HG03565 (cell line): Measurements from ENCODE around the gene METTL16.

Experiments
- ATAC-seq: cut with Tn5 transposase; IDR thresholded peaks from one replicate; pipeline ENCODE4 v1.9.1; 2021; ENCODE audit warnings: mild to moderate bottlenecking, moderate library complexity; ENCODE audit not compliant: unreplicated experiment

METTL16 gene

DNA sequence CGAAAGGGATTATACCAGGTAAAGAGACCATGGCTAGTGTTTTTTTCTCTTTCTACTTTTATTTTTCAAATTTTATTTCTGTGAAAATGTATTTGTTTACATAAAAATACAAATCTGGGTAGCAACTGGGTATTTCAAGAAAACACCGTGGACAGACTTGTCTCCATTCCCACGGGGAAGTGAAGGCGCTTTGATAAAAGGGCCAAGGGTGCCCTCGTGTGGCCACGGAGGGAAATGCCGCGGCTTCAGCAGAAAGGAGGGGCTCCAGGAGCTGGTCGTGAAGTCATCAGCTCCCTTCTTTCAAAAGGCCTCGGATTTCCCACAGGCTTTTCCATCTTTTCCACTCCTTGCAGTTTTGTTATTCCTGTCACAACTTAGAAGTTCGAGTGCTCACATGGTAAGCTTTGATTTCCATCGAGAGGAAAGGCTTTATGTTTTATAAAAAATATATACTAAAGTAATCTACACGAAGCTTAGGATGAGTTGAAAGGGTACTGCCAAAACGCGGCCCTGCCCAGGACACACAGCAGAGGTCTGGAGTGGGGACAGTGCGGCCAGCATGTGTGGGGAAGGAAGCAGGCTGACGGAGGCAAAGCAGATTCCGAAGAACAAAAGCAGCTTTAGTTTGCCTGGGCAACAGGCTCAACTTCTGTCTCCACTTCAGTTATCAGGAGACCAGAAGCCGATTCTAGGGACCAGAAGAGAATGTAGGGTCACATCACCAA is 95.5 kb downstream of the METTL16 start:
- no peak for ATAC-seq

GRCh38 chr17:2415081-2415480 is 96.6 kb downstream of the METTL16 start:
- ATAC-seq: no peak

DNA sequence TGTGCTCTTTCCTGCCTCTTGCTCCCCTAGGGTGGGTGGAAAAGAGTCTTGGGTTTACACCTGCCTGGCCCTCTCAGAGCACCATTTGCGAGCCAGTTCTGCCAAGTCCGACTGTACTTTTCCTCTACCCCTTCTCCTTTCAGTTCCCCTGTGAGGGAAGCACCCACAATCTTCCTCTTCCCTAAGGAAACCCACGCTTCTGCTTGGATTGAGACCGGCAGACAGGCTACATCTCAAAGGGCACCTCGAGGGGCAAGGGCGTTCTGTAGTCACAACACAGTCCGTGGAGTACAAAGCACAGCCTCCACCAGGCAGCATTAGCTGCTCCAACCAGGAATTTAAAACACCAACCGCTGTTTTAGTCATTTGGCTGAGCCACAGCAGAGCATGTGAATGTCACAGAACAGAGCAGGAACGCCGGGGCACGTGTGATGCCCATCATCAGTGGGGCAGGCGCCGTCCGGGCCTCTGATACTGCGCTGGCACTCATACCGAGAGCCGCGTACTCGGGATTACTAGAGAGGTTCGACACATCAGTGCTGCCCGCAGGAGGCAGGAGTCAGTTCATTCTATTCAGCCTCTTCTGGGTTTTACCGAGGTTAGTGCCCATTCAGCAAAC is 97.1 kb downstream of the METTL16 start:
- ATAC-seq: no peak

GRCh38 chr17:2412561-2413021 is 99.1 kb downstream of the METTL16 start:
- ATAC-seq: no peak

- no peak for ATAC-seq
Observed at GRCh38 chr17:2410951-2411350, 100.7 kb downstream of the METTL16 start.

- ATAC-seq: no peak
Observed at GRCh38 chr17:2406903-2407790, 104.5 kb downstream of the METTL16 start.

- no peak for ATAC-seq
Observed at GRCh38 chr17:2406271-2406902, 105.3 kb downstream of the METTL16 start.

GRCh38 chr17:2405247-2405926 is 106.3 kb downstream of the METTL16 start:
- no peak for ATAC-seq

GRCh38 chr17:2403044-2403443 is 108.6 kb downstream of the METTL16 start:
- ATAC-seq: no peak

DNA sequence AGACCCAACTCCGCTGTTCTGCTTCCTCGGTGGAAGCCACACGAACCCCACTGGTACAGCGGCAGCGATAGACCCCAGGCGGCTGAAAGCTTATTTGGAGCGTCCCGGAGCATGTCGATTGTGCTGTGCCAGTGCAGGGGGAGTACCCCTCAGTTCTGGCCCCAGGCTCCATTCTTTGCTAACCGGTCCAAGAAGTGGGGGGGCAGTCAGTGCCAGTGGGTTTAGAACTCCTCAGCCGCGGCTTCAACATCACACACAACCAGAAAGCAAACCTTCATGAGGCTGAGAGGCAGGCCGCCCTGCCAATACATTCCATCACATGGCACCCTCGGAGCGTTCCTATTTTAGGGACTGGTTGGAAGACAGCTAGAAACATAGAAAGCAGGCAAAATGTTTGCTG is 109.1 kb downstream of the METTL16 start:
- ATAC-seq: no peak

DNA sequence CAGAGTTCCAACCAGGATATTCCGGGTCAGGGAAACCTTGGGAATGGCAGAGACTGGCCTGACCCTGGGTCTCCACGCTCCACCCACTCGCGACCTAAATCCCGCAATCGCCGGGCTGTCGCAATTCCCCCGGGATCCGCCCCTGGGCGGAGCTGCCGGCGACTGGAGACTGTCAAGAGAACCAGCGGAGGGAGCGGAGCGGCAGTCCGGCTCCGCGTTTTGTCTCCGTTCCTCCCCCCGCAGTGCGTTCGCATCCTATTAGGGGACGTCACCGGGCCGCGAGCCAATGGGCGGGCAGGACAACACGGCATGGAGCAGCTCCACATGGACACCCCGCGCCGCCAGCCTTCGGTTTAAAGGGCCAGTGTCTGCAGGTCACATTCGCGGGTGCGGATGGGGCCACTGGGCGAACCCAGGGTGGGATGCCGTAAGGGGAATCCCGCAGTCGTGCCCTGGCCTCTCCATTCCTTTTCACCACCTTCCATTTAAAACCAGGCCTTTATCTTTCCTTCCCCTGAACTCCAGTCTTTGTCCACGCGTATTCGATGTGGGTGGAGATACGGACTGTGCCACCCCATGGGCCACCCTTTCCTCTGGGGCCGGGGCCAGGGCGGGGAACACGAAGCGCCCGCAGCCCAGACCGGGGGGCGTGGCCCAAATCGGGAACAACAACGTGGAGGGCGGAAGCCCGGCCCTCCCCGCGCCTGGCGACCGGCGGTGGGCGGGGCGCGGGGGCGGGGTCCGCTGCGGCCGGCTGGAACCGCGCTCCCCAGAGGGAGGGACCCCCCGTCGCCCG is 110.1 kb downstream of the METTL16 start:
- peak; percentile 45 for ATAC-seq

GRCh38 chr17:2400877-2401425 is 110.7 kb downstream of the METTL16 start, which contains the start of gene MNT:
Gene MNT, minus strand, starts transcription at chr17:2401060. Its CDS starts 348 bp downstream, at chr17:2400712.
- ATAC-seq: peak; percentile 25

DNA sequence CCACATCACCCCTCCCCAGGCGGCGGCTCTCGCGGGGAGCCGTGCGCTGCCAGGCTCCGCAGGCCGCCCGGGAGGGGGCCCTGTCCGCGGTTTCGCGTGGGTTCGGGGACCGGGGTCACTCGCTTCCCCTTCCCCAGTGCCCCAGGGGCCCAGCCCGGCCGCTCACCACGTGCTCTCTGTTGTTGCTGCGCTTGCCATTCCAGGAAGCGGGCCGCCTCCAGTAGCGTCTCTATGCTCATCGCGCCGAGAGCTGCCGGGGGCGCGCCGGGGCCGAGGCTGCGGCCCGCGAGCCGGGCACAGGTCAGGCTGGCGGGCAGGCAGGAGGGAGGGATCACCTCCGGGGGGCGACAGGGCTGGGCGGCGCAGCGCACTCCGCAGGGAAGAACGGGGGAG is 111.2 kb downstream of the METTL16 start:
- no peak for ATAC-seq

- ATAC-seq: peak; percentile 35
Observed at GRCh38 chr17:2399572-2400473, 111.9 kb downstream of the METTL16 start.

DNA sequence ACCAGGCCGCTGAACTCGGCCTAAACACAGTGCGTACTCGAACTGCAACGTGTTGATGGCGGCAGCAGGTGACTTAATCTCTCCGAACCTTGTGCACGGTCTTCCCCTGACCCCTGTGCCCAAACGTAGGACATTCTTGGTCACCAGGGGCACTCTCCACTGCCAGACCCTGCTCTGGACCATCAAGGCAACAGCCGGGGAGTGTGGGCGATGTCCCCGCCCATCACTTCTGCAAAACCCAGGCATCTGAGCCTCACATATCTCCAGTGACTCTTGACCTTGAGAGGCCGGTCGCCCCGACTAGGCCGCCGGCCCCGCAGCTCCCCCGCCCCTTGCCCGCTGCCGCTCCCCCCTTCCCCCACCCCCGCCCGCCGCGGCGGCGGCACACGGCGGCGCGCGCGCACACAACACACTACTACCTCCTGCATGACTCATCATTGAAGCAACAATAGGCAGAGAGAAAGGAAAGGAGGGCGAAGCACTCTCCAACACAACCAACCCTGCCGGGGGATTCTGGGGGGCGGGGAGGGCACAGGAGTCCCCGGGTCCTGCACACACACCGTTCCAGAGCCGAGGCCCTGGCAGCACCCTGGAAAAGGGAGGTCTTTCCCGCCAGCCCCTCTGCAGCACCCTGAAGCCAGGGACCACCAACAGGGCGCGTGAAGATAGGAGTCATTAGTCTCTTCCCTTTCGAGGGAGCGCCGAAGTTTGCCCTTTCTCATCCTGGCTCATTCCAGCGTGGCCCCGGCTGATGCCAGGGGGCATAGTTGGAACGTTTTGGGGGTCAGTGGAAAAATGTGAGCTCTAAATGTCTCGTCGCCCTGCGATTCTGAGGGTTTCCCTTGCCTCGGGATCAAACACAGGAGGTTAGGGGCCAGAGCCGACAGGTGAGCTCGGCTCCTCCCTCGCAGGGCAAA is 112.8 kb downstream of the METTL16 start:
- no peak for ATAC-seq

- no peak for ATAC-seq
Observed at GRCh38 chr17:2398182-2398581, 113.5 kb downstream of the METTL16 start.
